Natural killer cell (primary cell): Measurements from ENCODE around the gene CDSN. TPM values are rescaled to one million over a fixed set of nuclear protein-coding genes. Genes with fewer than 3 reads are reported as not detected.

ENCODE experiments used
- ATAC-seq, 3 donors: fragments of 150-1000 bp in 2 of 3; fragments of 200-7000 bp in 1 of 3; cut with Tn5 transposase; 1 replicate in 1 of 3; 2 replicates in 2 of 3; pipeline ENCODE4 v1.10.0; 2021; ENCODE audit warnings: mild to moderate bottlenecking in 2 of 3, moderate library complexity in 2 of 3
- DNase-seq, 2 donors: peaks; one replicate each; pipeline versions ENCODE4 v3.0.0 to v3.0.0-alpha.2; 2013 to 2021; ENCODE audit warnings: mixed read lengths in 1 of 2
- H3K27ac ChIP-seq: one replicate; pipeline ENCODE4 v1.5.1; 2013; ENCODE audit warnings: mild to moderate bottlenecking, low read length
- H3K27me3 ChIP-seq: one replicate; pipeline ENCODE4 v1.6.1; 2013; ENCODE audit warnings: low read length; ENCODE audit not compliant: control insufficient read depth, insufficient read depth
- H3K36me3 ChIP-seq: one replicate; pipeline ENCODE4 v1.6.1; 2013; ENCODE audit warnings: low read length; ENCODE audit not compliant: control insufficient read depth, insufficient read depth
- H3K4me1 ChIP-seq: one replicate; pipeline ENCODE4 v1.6.1; 2013; ENCODE audit warnings: low read length; ENCODE audit not compliant: control insufficient read depth, insufficient read depth
- H3K4me3 ChIP-seq: one replicate; pipeline ENCODE4 v1.5.1; 2013; ENCODE audit warnings: low read length
- H3K9me3 ChIP-seq: one replicate; pipeline ENCODE4 v1.6.1; 2013; ENCODE audit warnings: low read length; ENCODE audit not compliant: control insufficient read depth, insufficient read depth
- H3K27ac Mint-ChIP-seq, 2 donors: one replicate each; pipeline ENCODE4 v1.8.0; 2022; ENCODE audit warnings: mild to moderate bottlenecking in 2 of 2, mixed read lengths in 2 of 2, moderate library complexity in 1 of 2
- H3K27me3 Mint-ChIP-seq, 2 donors: one replicate each; pipeline ENCODE4 v1.8.0; 2022; ENCODE audit warnings: low read depth in 2 of 2, mixed read lengths in 2 of 2
- H3K36me3 Mint-ChIP-seq: one replicate; pipeline ENCODE4 v1.8.0; 2022; ENCODE audit warnings: mixed read lengths
- H3K4me1 Mint-ChIP-seq, 2 donors: one replicate each; pipeline ENCODE4 v1.8.0; 2022; ENCODE audit warnings: mixed read lengths in 2 of 2
- H3K4me3 Mint-ChIP-seq: one replicate; pipeline ENCODE4 v1.8.0; 2022; ENCODE audit warnings: mild to moderate bottlenecking, moderate library complexity, mixed read lengths
- H3K9me3 Mint-ChIP-seq, 2 donors: one replicate each; pipeline ENCODE4 v1.8.0; 2022; ENCODE audit warnings: mixed read lengths in 2 of 2
- WGBS: methylation state at CpG from one replicate; pipeline ENCODE4 v1.1.7; 2013; ENCODE audit warnings: missing lambda C conversion rate; ENCODE audit not compliant: insufficient coverage; 5-methylcytosine and 5-hydroxymethylcytosine counted together
- intact Hi-C: fragments of 100-400 bp; cut with micrococcal nuclease; formaldehyde crosslinking; loops from one replicate; pipeline ENCODE4 v1.14.2; 2022
- total RNA-seq, 4 donors: library from RNA; stranded (reverse); fragments of 120-200 nt in 1 of 4; gene quantifications; one replicate each; pipeline versions ENCODE4 v1.2.3 to v1.2.4, GENCODE V29; 2013 to 2022
- TF ChIP-seq, protein P1 (sequence below): fragments of 200-600 bp; IDR thresholded peaks from one replicate; pipeline ENCODE4 v1.8.0; 2022; ENCODE audit warnings: antibody characterized with exemption

CDSN gene
- total RNA-seq, 3 donors from 2014 or later (not counting 1 experiment from before 2014, with no cell fraction given) = not detected

- peaks cover 4% of the 10 kb centered on the region for H3K4me1 ChIP-seq
- H3K4me3 ChIP-seq = no peak overlapping the region
- H3K27me3 ChIP-seq = peaks cover 5% of the 10 kb centered on the region
- intact Hi-C loops = loop anchor here (1.0 to 10.0 kb wide), 2 partner anchors 173 to 259 kb away; partner anchors contain the start of gene VARS2
- no peaks in the 10 kb centered on the region for H3K9me3 Mint-ChIP-seq
- TF ChIP-seq, protein P1, sequence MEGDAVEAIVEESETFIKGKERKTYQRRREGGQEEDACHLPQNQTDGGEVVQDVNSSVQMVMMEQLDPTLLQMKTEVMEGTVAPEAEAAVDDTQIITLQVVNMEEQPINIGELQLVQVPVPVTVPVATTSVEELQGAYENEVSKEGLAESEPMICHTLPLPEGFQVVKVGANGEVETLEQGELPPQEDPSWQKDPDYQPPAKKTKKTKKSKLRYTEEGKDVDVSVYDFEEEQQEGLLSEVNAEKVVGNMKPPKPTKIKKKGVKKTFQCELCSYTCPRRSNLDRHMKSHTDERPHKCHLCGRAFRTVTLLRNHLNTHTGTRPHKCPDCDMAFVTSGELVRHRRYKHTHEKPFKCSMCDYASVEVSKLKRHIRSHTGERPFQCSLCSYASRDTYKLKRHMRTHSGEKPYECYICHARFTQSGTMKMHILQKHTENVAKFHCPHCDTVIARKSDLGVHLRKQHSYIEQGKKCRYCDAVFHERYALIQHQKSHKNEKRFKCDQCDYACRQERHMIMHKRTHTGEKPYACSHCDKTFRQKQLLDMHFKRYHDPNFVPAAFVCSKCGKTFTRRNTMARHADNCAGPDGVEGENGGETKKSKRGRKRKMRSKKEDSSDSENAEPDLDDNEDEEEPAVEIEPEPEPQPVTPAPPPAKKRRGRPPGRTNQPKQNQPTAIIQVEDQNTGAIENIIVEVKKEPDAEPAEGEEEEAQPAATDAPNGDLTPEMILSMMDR = peak; percentile 72
- H3K4me3 Mint-ChIP-seq = no peak overlapping the region
- under 1% methylated on average over 12 of the region's 14 CpGs for WGBS
- peaks cover 2 to 12% of the 10 kb centered on the region in 2 donors for H3K27me3 Mint-ChIP-seq
- peak; percentile 90 to 99 (median 99) for ATAC-seq
- H3K27ac ChIP-seq = no peak overlapping the region
- no peaks in the 10 kb centered on the region for H3K36me3 Mint-ChIP-seq
- DNase-seq = peak; percentile 73 to 95
- H3K36me3 ChIP-seq = no peaks in the 10 kb centered on the region
- no peak overlapping the region for H3K27ac Mint-ChIP-seq
- no peaks in the 10 kb centered on the region for H3K9me3 ChIP-seq
- peaks cover 0 to 10% of the 10 kb centered on the region in 2 donors for H3K4me1 Mint-ChIP-seq
Observed at GRCh38 chr6:31087494-31088089, 32.7 kb downstream of the CDSN start.

GRCh38 chr6:31086788-31087440 lies 33.3 kb downstream of the CDSN start:
- Histone ChIP-seq H3K27me3 (peaks cover 5% of the 10 kb centered on the region), H3K27ac (no peak overlapping the region), H3K36me3 (no peaks in the 10 kb centered on the region), H3K4me3 (no peak overlapping the region), H3K4me1 (peaks cover 4% of the 10 kb centered on the region), H3K9me3 (no peaks in the 10 kb centered on the region)
- WGBS = 49% methylated on average over 6 of the region's 7 CpGs
- Mint-ChIP-seq H3K27ac (no peak overlapping the region), H3K4me1 (peaks cover 0 to 10% of the 10 kb centered on the region in 2 donors), H3K4me3 (no peak overlapping the region), H3K9me3 (no peaks in the 10 kb centered on the region), H3K36me3 (no peaks in the 10 kb centered on the region), H3K27me3 (peaks cover 2 to 12% of the 10 kb centered on the region in 2 donors)
- TF ChIP-seq, protein P1 = no peak
- intact Hi-C loops = loop anchor here (1.0 to 10.0 kb wide), 2 partner anchors 172 to 259 kb away; partner anchors contain the start of gene VARS2
- ATAC-seq (no peak), DNase-seq (no peak)

- TF ChIP-seq, protein P1 = no peak
- no peak overlapping the region for H3K4me3 ChIP-seq
- H3K4me3 Mint-ChIP-seq = no peak overlapping the region
- peaks cover 12% of the 10 kb centered on the region for H3K4me1 ChIP-seq
- intact Hi-C loops = loop anchor here (10.0 kb wide), 1 partner anchor 169 kb away; the partner anchor contains the start of gene VARS2
- DNase-seq (peak in 1 of 2 donors; percentile 63), ATAC-seq (no peak)
- WGBS = 64% methylated on average over 6 of the region's 8 CpGs
- no peak overlapping the region for H3K27ac ChIP-seq
- H3K9me3 ChIP-seq = no peaks in the 10 kb centered on the region
- H3K36me3 ChIP-seq = no peaks in the 10 kb centered on the region
- H3K4me1 Mint-ChIP-seq = peaks cover 9 to 10% of the 10 kb centered on the region in 2 donors
- H3K27ac Mint-ChIP-seq = no peak overlapping the region
- peaks cover 5% of the 10 kb centered on the region for H3K27me3 ChIP-seq
- H3K36me3 Mint-ChIP-seq = no peaks in the 10 kb centered on the region
- H3K27me3 Mint-ChIP-seq = peaks cover 6 to 20% of the 10 kb centered on the region in 2 donors
- H3K9me3 Mint-ChIP-seq = no peaks in the 10 kb centered on the region
Observed at GRCh38 chr6:31083742-31084354, 36.4 kb downstream of the CDSN start.
